OCI-LY3 (cell line): ENCODE measurements around the gene NCKAP5.

Experiments used
- H2AFZ ChIP-seq: fragments of 200-600, 300-600 bp; shearing (Covaris generic); 2 replicates; pipeline ENCODE4 v1.6.0; 2014; ENCODE audit warnings: antibody characterized with exemption, low read depth, low read length
- H3K27ac ChIP-seq: fragments of 200-600, 300-600 bp; sonication (generic); 2 replicates; pipeline ENCODE4 v1.5.1; 2014; ENCODE audit warnings: mild to moderate bottlenecking, low read length, moderate library complexity, mixed read lengths
- H3K27me3 ChIP-seq: fragments of 200-600, 300-600 bp; sonication (generic); 2 replicates; pipeline ENCODE4 v1.6.1; 2014; ENCODE audit warnings: low read depth, low read length, mixed read lengths
- H3K36me3 ChIP-seq: fragments of 200-600, 300-600 bp; sonication (generic); replicated peaks from 2 replicates; pipeline ENCODE3; 2014; ENCODE audit warnings: low read depth, low read length, mixed read lengths
- H3K4me1 ChIP-seq: fragments of 300-600, 200-600 bp; sonication (generic); 2 replicates; pipeline ENCODE4 v1.6.1; 2014; ENCODE audit warnings: low read length, mixed read lengths
- H3K4me2 ChIP-seq: fragments of 200-600, 300-600 bp; sonication (generic); 2 replicates; pipeline ENCODE4 v1.6.1; 2014; ENCODE audit warnings: low read length, mixed read lengths
- H3K4me3 ChIP-seq: fragments of 300-600, 200-600 bp; sonication (generic); 2 replicates; pipeline ENCODE4 v1.5.1; 2014; ENCODE audit warnings: antibody characterized with exemption, mild to moderate bottlenecking, low read length, moderate library complexity
- H3K79me2 ChIP-seq: fragments of 300-600, 200-600 bp; shearing (Covaris generic); 2 replicates; pipeline ENCODE4 v1.6.1; 2014; ENCODE audit warnings: mild to moderate bottlenecking, low read length, mixed read lengths
- H3K9ac ChIP-seq: fragments of 300-600, 200-600 bp; shearing (Covaris generic); 2 replicates; pipeline ENCODE4 v1.6.0; 2014; ENCODE audit warnings: mild to moderate bottlenecking, low read length, moderate library complexity
- H3K9me3 ChIP-seq: fragments of 200-600, 300-600 bp; shearing (Covaris generic); 2 replicates; pipeline ENCODE4 v1.6.1; 2014; ENCODE audit warnings: low read length, mixed read lengths; ENCODE audit not compliant: insufficient read depth
- H4K20me1 ChIP-seq: fragments of 200-600, 300-600 bp; sonication (generic); 2 replicates; pipeline ENCODE4 v1.6.1; 2016; ENCODE audit warnings: low read length, mixed read lengths; ENCODE audit not compliant: insufficient read depth
- EZH2phosphoT487 ChIP-seq: fragments of 200-600 bp; shearing (Covaris generic); IDR thresholded peaks from 2 replicates; pipeline ENCODE4 v1.6.1; 2018; ENCODE audit warnings: antibody characterized with exemption, mixed run types, low read depth
- TF ChIP-seq, protein P1 (sequence below): fragments of 200-600, 300-600 bp; sonication (generic); IDR thresholded peaks from 2 replicates; pipeline ENCODE4 v1.5.1; 2014; ENCODE audit warnings: antibody characterized with exemption, low read length, low read depth

The NCKAP5 gene

DNA sequence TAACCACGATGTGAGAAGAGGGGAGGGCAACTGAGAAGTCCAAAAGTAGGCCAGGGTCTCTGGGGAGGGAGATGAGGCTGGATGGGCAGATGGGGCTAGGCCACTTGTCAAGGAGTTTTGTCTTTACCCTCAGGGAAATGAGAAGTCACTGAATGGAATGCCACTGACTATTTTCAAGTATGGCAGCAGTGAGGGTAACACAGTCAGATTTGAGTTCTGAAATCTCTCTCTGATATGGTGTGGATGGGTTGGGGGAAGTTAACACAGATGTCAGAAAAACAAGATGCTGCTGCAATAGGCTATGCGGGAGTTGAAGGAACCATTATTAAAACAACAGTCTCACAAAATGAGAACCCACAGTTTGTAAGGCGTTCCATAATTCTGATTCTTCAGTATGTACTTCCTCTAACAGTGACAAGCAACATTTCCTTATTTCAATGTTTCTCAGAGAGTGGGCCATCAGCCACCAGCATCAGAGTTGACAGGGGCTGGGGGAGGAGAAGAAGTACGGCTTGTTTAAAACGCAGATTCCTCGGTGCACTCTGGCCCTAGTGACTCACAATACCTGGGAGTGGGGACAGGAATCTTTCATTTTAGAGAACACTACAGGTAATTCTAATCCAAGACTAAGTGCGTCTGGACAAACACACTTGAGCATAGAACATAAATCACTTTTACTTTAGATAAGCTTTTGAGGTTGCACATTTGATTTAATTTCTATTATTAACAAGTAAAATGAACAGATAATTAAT, 596.8 kb downstream of the NCKAP5 start:
- Histone ChIP-seq H3K4me2 (no peak overlapping the region), H3K9ac (no peak overlapping the region), H3K9me3 (no peaks in the 10 kb centered on the region), H4K20me1 (no peaks in the 10 kb centered on the region), H3K79me2 (no peaks in the 10 kb centered on the region), H3K4me3 (no peak overlapping the region), H2AFZ (no peak overlapping the region), H3K27me3 (no peaks in the 10 kb centered on the region), H3K36me3 (no peaks in the 10 kb centered on the region), H3K27ac (no peak overlapping the region), H3K4me1 (peaks cover 14% of the 10 kb centered on the region)
- TF ChIP-seq, protein P1, sequence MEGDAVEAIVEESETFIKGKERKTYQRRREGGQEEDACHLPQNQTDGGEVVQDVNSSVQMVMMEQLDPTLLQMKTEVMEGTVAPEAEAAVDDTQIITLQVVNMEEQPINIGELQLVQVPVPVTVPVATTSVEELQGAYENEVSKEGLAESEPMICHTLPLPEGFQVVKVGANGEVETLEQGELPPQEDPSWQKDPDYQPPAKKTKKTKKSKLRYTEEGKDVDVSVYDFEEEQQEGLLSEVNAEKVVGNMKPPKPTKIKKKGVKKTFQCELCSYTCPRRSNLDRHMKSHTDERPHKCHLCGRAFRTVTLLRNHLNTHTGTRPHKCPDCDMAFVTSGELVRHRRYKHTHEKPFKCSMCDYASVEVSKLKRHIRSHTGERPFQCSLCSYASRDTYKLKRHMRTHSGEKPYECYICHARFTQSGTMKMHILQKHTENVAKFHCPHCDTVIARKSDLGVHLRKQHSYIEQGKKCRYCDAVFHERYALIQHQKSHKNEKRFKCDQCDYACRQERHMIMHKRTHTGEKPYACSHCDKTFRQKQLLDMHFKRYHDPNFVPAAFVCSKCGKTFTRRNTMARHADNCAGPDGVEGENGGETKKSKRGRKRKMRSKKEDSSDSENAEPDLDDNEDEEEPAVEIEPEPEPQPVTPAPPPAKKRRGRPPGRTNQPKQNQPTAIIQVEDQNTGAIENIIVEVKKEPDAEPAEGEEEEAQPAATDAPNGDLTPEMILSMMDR: no peak
- no peak for TF ChIP-seq EZH2phosphoT487

DNA sequence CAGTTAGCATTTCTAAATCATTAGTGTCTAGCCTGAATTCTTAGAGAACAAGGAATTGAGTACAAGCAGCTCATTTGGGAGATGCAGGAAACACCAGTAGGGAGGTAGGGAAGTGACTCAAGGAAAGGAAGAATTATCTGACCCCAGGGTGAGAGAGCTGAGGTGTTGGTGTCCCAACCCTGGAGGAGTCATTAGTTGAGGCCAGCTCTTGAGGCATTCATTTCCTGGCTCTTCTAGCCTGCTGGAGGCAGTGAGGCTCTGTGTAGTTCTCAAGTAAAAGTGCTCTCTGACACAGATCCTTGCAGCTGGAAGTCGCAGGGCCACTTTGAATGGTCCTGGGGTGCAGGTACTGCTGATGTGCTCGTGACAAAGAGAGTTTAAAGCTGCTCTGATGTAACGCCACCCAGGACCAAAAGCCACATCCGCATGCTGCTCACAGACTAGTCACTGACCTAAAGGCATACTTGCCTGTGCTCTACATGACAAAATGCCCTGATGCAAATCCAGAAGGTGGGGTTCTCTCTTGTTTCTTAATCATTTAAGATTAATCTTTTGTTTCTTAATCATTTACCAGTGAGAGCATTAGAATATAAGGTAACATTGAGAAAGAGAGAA, 598.8 kb downstream of the NCKAP5 start:
- H2AFZ ChIP-seq: no peak overlapping the region
- no peak overlapping the region for H3K4me2 ChIP-seq
- no peaks in the 10 kb centered on the region for H3K9me3 ChIP-seq
- H3K9ac ChIP-seq: no peak overlapping the region
- TF ChIP-seq, protein P1: no peak
- TF ChIP-seq EZH2phosphoT487: no peak
- no peak overlapping the region for H3K4me3 ChIP-seq
- H3K27me3 ChIP-seq: no peaks in the 10 kb centered on the region
- H3K4me1 ChIP-seq: peaks cover 8% of the 10 kb centered on the region
- no peaks in the 10 kb centered on the region for H4K20me1 ChIP-seq
- no peak overlapping the region for H3K27ac ChIP-seq
- no peaks in the 10 kb centered on the region for H3K36me3 ChIP-seq
- H3K79me2 ChIP-seq: no peaks in the 10 kb centered on the region

DNA sequence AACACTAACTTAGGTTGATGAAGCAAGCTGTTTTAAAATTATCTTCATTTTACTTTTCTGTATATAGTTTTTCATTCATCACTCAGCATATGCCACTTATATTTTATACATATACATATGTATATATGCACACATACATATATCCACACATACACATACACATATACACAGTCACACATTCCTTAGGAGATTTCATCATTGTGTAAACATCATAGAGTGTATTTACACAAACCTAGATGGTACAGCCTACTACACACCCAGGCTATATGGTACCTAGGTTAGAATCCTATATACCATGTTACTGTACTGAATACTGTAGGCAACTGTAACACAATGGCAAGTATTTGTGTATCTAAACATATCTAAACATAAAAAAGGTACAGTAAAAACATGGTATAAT, 602.8 kb downstream of the NCKAP5 start:
- Histone ChIP-seq H3K9me3 (no peaks in the 10 kb centered on the region), H4K20me1 (no peaks in the 10 kb centered on the region), H3K4me1 (peaks cover 8% of the 10 kb centered on the region), H3K27ac (no peak overlapping the region), H3K79me2 (no peaks in the 10 kb centered on the region), H3K4me3 (no peak overlapping the region), H3K27me3 (no peaks in the 10 kb centered on the region), H2AFZ (no peak overlapping the region), H3K4me2 (no peak overlapping the region), H3K9ac (no peak overlapping the region), H3K36me3 (no peaks in the 10 kb centered on the region)
- TF ChIP-seq, protein P1: no peak
- TF ChIP-seq EZH2phosphoT487: no peak

DNA sequence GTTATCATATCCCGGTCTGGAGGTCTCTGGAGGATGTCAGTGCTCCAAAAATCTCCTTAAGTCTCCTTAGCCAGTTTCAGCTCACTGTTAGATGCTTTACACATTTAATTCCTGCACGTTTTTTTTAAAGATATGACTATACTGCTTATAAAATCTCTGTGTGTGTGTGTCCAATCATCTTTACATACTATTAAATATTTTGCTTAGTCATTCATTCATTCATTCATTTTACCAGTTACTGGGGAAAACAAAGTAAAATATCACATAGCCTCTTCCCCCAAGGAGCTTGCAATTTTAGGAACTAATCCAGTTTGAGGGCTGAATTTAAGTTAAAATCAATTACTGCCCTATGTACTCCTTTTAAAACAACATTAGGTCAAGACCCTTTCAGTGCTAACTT, 605.1 kb downstream of the NCKAP5 start:
- Histone ChIP-seq H3K9me3 (no peaks in the 10 kb centered on the region), H3K4me1 (peaks cover 7% of the 10 kb centered on the region), H3K27me3 (no peaks in the 10 kb centered on the region), H3K4me3 (no peak overlapping the region), H2AFZ (no peak overlapping the region), H3K4me2 (no peak overlapping the region), H3K27ac (no peak overlapping the region), H3K79me2 (no peaks in the 10 kb centered on the region), H4K20me1 (no peaks in the 10 kb centered on the region), H3K36me3 (no peaks in the 10 kb centered on the region), H3K9ac (no peak overlapping the region)
- TF ChIP-seq, protein P1: no peak
- TF ChIP-seq EZH2phosphoT487: no peak
